IMR-90 (cell line): ENCODE measurements around the gene REG1A. TPM values are rescaled to one million over a fixed set of nuclear protein-coding genes. Genes with fewer than 3 reads are reported as not detected.

ENCODE experiments used
- ATAC-seq: fragments of 200-7000 bp; cut with Tn5 transposase; 2 replicates; pipeline ENCODE4 v1.9.1; 2020; ENCODE audit warnings: low read depth, mild to moderate bottlenecking, moderate library complexity
- BruUV-seq: library from RNA; stranded (reverse); fragments of 400-500 nt; replicated peaks from 2 replicates; lab custom pipeline; 2021; lab: Mats Ljungman, UMichigan
- CTCF ChIA-PET: fragments of 300-600 bp; formaldehyde crosslinking; extraction: SDS; loops from one replicate; lab custom pipeline; 2021; ENCODE audit warnings: antibody characterized with exemption; lab: Yijun Ruan, JAX
- POLR2A ChIA-PET: fragments of 300-600 bp; sonication (Branson Sonifier 250); formaldehyde crosslinking; loops from one replicate; lab custom pipeline; 2022; ENCODE audit warnings: antibody characterized with exemption; ENCODE audit not compliant: unreplicated experiment; lab: Charles Lee
- DNase-seq: peaks from one replicate; pipeline ENCODE4 v3.0.0; 2013
- H2AFZ ChIP-seq: replicated peaks from 2 replicates; pipeline ENCODE3; 2013; ENCODE audit warnings: low read length, mild to moderate bottlenecking; ENCODE audit not compliant: poor library complexity
- H2AK5ac ChIP-seq: 2 replicates; pipeline ENCODE4 v1.6.1; 2013; ENCODE audit warnings: low read depth, low read length, inconsistent platforms
- H2AK9ac ChIP-seq: replicated peaks from 2 replicates; pipeline ENCODE3; 2013; ENCODE audit warnings: mild to moderate bottlenecking, low read depth, low read length, moderate library complexity; ENCODE audit not compliant: poor library complexity
- H2BK120ac ChIP-seq: 2 replicates; pipeline ENCODE4 v1.6.1; 2013; ENCODE audit warnings: low read depth, low read length, inconsistent platforms
- H2BK15ac ChIP-seq: 3 replicates; pipeline ENCODE4 v1.6.1; 2013; ENCODE audit warnings: low read depth, low read length, inconsistent platforms
- H2BK20ac ChIP-seq: 2 replicates; pipeline ENCODE4 v1.6.1; 2013; ENCODE audit warnings: low read depth, mild to moderate bottlenecking, inconsistent platforms, low read length, moderate library complexity
- H2BK5ac ChIP-seq: 2 replicates; pipeline ENCODE4 v1.6.1; 2013; ENCODE audit warnings: mild to moderate bottlenecking, low read depth, low read length, inconsistent platforms; ENCODE audit not compliant: poor library complexity, severe bottlenecking
- H3K14ac ChIP-seq: replicated peaks from 2 replicates; pipeline ENCODE4 v1.6.1; 2013; ENCODE audit warnings: low read depth, low read length, inconsistent platforms
- H3K18ac ChIP-seq: 2 replicates; pipeline ENCODE4 v1.6.1; 2013; ENCODE audit warnings: low read depth, low read length, control low read depth
- H3K23ac ChIP-seq: 2 replicates; pipeline ENCODE4 v1.6.1; 2013; ENCODE audit warnings: low read depth, low read length, inconsistent platforms
- H3K27ac ChIP-seq: 2 replicates; pipeline ENCODE4 v1.5.1; 2013; ENCODE audit warnings: mild to moderate bottlenecking, control low read depth, low read length; ENCODE audit not compliant: insufficient read depth
- H3K27me3 ChIP-seq: 2 replicates; pipeline ENCODE4 v1.6.1; 2013; ENCODE audit warnings: low read length; ENCODE audit not compliant: control insufficient read depth, insufficient read depth
- H3K36me3 ChIP-seq: 2 replicates; pipeline ENCODE4 v1.6.1; 2013; ENCODE audit warnings: low read length, mixed read lengths; ENCODE audit not compliant: control insufficient read depth, insufficient read depth
- H3K4ac ChIP-seq: 2 replicates; pipeline ENCODE4 v1.6.1; 2013; ENCODE audit warnings: low read depth, low read length, inconsistent platforms
- H3K4me1 ChIP-seq: 2 replicates; pipeline ENCODE4 v1.6.1; 2013; ENCODE audit warnings: low read length, mixed read lengths; ENCODE audit not compliant: control insufficient read depth, insufficient read depth
- H3K4me2 ChIP-seq: 2 replicates; pipeline ENCODE4 v1.6.1; 2013; ENCODE audit warnings: low read depth, mild to moderate bottlenecking, control low read depth, low read length, moderate library complexity
- H3K4me3 ChIP-seq: 2 replicates; pipeline ENCODE4 v1.5.1; 2013; ENCODE audit warnings: low read depth, mild to moderate bottlenecking, control low read depth, low read length, moderate library complexity; ENCODE audit not compliant: insufficient read depth
- H3K56ac ChIP-seq: 2 replicates; pipeline ENCODE4 v1.6.1; 2013; ENCODE audit warnings: low read length, inconsistent platforms; ENCODE audit not compliant: insufficient read depth; ENCODE audit errors: extremely low read depth
- H3K79me1 ChIP-seq, 2 experiments: 2 replicates each; pipeline ENCODE4 v1.6.1; 2013; ENCODE audit warnings: low read length in 2 of 2, inconsistent platforms in 1 of 2, low read depth in 1 of 2
- H3K9ac ChIP-seq: 2 replicates; pipeline ENCODE4 v1.6.1; 2013; ENCODE audit warnings: low read depth, low read length, control low read depth
- H3K9me1 ChIP-seq: 2 replicates; pipeline ENCODE4 v1.6.1; 2013; ENCODE audit warnings: low read length, inconsistent platforms; ENCODE audit not compliant: insufficient read depth
- H3K9me3 ChIP-seq: 2 replicates; pipeline ENCODE4 v1.6.1; 2013; ENCODE audit warnings: low read length; ENCODE audit not compliant: control insufficient read depth, insufficient read depth
- H4K20me1 ChIP-seq: 2 replicates; pipeline ENCODE4 v1.6.1; 2013; ENCODE audit warnings: low read length, inconsistent platforms; ENCODE audit not compliant: insufficient read depth
- H4K5ac ChIP-seq: 2 replicates; pipeline ENCODE4 v1.6.1; 2013; ENCODE audit warnings: mild to moderate bottlenecking, low read depth, low read length, control low read depth
- H4K8ac ChIP-seq, 2 experiments: 2 replicates each; pipeline ENCODE4 v1.6.1; 2013; ENCODE audit warnings: low read depth in 2 of 2, low read length in 2 of 2, control low read depth in 1 of 2, inconsistent platforms in 1 of 2
- H4K91ac ChIP-seq: 2 replicates; pipeline ENCODE4 v1.6.1; 2013; ENCODE audit warnings: low read depth, low read length, inconsistent platforms; ENCODE audit not compliant: insufficient read depth
- CEBPB ChIP-seq: IDR thresholded peaks from 2 replicates; pipeline ENCODE4 v1.6.1; 2012; ENCODE audit warnings: low read depth, low read length, improper control_type of control experiment
- FOS ChIP-seq: fragments of 150-350 bp; IDR thresholded peaks from 2 replicates; pipeline ENCODE4 v1.6.1; 2016; ENCODE audit warnings: low read depth, low read length
- POLR2A ChIP-seq: IDR thresholded peaks from 2 replicates; pipeline ENCODE4 v1.6.1; 2012; ENCODE audit warnings: mild to moderate bottlenecking, low read depth, low read length
- WGBS, 2 experiments: methylation state at CpG; one replicate each; pipeline versions ENCODE4 v1.1.5 to v1.1.7; 2013; ENCODE audit warnings: missing lambda C conversion rate in 2 of 2; ENCODE audit not compliant: insufficient read length in 1 of 2; ENCODE audit errors: extremely low coverage in 2 of 2; 5-methylcytosine and 5-hydroxymethylcytosine counted together
- dilution Hi-C: fragments of 300-500 bp; cut with HindIII; formaldehyde crosslinking; loops from one replicate; pipeline ENCODE4 v1.14.3; 2018; ENCODE audit warnings: low sequenced_read_pairs; ENCODE audit not compliant: unreplicated experiment
- in situ Hi-C: fragments of 300-500 bp; cut with MboI; formaldehyde crosslinking; loops from 3 replicates; pipeline ENCODE4 v1.14.3; 2019; ENCODE audit warnings: low sequenced_read_pairs, inconsistent platforms, mixed read lengths
- intact Hi-C: fragments of 100-400 bp; cut with micrococcal nuclease; formaldehyde crosslinking; loops from 2 replicates; pipeline ENCODE4 v1.10.0; 2022
- polyA plus RNA-seq, 3 experiments: library from polyadenylated mRNA; depleted of rRNA; stranded (reverse); fragments of >200 nt; gene quantifications; 2 replicates each; pipeline ENCODE4 v1.2.3, GENCODE V29; 2012; ENCODE audit warnings: low replicate concordance in 1 of 3
- total RNA-seq: library from RNA; depleted of rRNA; stranded (reverse); fragments of >200 nt; gene quantifications from 2 replicates; pipeline ENCODE4 v1.2.3, GENCODE V29; 2012
- TF ChIP-seq, protein P1 (sequence below): conservative IDR thresholded peaks from 2 replicates; pipeline ENCODE4 v1.5.1; 2012; ENCODE audit warnings: mild to moderate bottlenecking, low read depth, low read length, improper control_type of control experiment
- TF ChIP-seq, protein P2 (sequence below): fragments of 150-350 bp; IDR thresholded peaks from 2 replicates; pipeline ENCODE4 v1.6.1; 2017; ENCODE audit warnings: mild to moderate bottlenecking, antibody characterized with exemption, low read length, low read depth

The REG1A gene
- total and polyA plus RNA-seq, 2 of the 4 experiments (the other 2 are of a cell fraction) = not detected

DNA sequence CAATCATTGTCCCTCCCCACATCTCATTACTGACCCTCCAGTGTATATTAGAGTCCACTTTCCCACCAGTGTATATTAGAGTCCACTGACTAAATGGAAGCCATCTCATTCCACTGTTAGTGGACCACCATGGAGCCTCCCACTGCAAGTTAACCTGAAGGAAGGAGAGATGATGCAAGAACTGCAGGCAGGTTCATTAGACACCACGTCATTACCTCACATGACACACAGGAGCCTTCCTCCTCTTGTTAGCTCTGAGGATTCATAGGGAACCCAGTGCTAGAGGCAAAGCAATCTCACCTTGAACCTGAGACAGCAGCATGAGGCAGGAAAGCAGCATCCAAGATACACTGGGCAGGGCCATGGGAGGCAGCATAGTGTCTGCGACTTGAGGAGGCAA lies 38.7 kb downstream of the REG1A start:
- Histone ChIP-seq H3K4me3 (no peak overlapping the region), H4K20me1 (no peaks in the 10 kb centered on the region), H4K8ac (no peak overlapping the region), H2AK5ac (no peak overlapping the region), H3K79me1 (no peaks in the 10 kb centered on the region), H3K27me3 (no peaks in the 10 kb centered on the region), H2AFZ (no peak overlapping the region), H3K4me1 (no peaks in the 10 kb centered on the region), H3K36me3 (no peaks in the 10 kb centered on the region), H2BK20ac (no peak overlapping the region), H2BK5ac (no peak overlapping the region), H3K14ac (no peak overlapping the region), H3K9me3 (peaks cover 26% of the 10 kb centered on the region), H2BK15ac (no peak overlapping the region), H4K91ac (no peak overlapping the region), H3K27ac (no peak overlapping the region), H4K5ac (no peak overlapping the region), H3K56ac (no peak overlapping the region), H3K23ac (no peak overlapping the region), H2AK9ac (no peak overlapping the region), H3K4ac (no peak overlapping the region), H3K4me2 (no peak overlapping the region), H3K18ac (no peak overlapping the region), H3K9me1 (no peaks in the 10 kb centered on the region), H3K9ac (no peak overlapping the region), H2BK120ac (no peak overlapping the region)
- TF ChIP-seq POLR2A = no peak
- TF ChIP-seq, protein P1, sequence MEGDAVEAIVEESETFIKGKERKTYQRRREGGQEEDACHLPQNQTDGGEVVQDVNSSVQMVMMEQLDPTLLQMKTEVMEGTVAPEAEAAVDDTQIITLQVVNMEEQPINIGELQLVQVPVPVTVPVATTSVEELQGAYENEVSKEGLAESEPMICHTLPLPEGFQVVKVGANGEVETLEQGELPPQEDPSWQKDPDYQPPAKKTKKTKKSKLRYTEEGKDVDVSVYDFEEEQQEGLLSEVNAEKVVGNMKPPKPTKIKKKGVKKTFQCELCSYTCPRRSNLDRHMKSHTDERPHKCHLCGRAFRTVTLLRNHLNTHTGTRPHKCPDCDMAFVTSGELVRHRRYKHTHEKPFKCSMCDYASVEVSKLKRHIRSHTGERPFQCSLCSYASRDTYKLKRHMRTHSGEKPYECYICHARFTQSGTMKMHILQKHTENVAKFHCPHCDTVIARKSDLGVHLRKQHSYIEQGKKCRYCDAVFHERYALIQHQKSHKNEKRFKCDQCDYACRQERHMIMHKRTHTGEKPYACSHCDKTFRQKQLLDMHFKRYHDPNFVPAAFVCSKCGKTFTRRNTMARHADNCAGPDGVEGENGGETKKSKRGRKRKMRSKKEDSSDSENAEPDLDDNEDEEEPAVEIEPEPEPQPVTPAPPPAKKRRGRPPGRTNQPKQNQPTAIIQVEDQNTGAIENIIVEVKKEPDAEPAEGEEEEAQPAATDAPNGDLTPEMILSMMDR = no peak
- no peak for TF ChIP-seq FOS
- 0 out of 2 replicates have a peak, but pooled peaks have one; percentile 11 for TF ChIP-seq CEBPB
- TF ChIP-seq, protein P2, sequence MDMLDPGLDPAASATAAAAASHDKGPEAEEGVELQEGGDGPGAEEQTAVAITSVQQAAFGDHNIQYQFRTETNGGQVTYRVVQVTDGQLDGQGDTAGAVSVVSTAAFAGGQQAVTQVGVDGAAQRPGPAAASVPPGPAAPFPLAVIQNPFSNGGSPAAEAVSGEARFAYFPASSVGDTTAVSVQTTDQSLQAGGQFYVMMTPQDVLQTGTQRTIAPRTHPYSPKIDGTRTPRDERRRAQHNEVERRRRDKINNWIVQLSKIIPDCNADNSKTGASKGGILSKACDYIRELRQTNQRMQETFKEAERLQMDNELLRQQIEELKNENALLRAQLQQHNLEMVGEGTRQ = no peak
- no peak for DNase-seq
- no TSS peak for BruUV-seq
- ATAC-seq = no peak
- POLR2A ChIA-PET = no interaction called here
- dilution Hi-C loops (no loop called here), in situ Hi-C loops (no loop called here), intact Hi-C loops (no loop called here)
- WGBS, 2 experiments = no CpG with 5 or more reads among the region's 2 CpGs
- CTCF ChIA-PET = no interaction called here
